CD4-positive, alpha-beta T cell treated with Interleukin-4 for 1 hour (primary cell): ENCODE data around the gene UAP1L1.
A peak's percentile ranks its signal among the peaks of the same experiment; 100 is the strongest.
"Not testable (repeated sequence)": the region's sequence is repeated elsewhere in the genome, so short reads cannot be mapped to it uniquely, and the experiment has no call there.

Source experiments
- DNase-seq, 2 donors: peaks; one replicate each; pipeline ENCODE4 v3.0.0-alpha.2; 2020 to 2022

The UAP1L1 gene

DNA sequence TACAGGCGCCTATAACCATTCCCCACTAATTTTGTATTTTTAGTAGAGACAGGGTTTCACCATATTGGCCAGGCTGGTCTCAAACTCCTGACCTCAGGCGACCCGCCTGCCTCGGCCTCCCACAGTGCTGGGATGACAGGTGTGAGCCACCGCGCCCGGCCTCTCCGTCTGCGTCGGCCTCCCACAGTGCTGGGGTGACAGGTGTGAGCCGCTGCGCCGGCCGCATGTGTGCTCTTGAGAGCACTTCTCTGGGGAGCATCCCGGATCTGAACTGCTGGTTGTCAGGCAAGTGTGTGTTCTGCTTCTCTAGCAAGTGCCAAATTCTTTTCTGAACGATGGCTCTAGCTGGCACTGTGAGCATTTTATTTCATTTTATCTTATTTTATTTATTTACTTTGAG is 19.8 kb upstream of the UAP1L1 start:
- DNase-seq = no peak

DNA sequence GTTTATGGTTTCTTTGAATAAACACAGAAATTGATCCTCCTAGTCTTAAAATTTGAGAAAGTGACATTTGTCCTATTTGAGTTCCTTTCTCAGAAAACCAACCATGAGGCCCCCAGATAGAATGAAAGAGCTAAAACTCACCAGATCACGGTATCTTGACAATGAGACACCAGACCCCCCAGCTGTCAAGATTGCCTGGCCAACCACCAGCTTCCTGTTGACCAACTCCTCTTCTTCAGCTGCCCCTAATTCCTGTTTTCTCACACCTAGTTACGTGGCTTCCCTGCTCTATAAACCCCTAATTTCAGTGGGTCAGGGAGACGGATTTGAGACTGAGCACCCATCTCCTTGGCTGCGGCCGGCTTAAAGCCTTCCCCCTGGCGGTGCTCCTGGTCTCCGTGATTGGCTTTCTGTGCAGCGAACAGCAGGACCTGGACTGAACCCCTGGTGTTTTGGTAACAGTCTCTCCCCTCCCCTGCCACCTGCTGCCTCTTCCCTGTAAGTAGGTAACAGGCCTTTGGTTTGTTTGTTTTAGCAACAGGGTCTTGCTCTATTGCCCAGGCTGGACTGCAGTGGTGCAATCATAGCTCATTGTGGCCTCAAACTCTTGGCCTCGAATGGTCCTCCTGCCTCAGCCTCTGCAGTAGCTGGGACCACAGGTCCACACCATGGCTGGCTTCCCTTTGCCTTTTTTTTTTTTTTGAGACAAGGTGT is 18.6 kb upstream of the UAP1L1 start:
- DNase-seq = no peak

DNA sequence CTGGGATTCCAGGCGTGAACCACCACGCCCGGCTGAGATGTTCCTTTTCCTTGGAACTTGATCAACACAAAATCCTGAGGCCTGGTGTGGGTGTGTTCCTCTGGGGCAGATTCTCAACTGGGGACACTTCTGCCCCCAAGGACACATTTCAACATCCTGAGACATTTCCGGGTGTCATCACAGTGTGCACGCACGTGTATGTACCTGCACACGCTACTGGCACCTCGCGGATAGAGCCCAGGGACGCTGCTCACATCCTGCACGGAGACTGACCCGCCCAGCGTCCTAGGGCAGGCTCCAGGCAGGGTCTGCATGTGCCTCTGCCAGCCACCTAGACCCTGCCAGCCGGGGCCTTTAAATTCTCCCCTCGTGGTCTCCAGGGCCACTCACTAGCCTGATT is 14.9 kb upstream of the UAP1L1 start:
- DNase-seq = no peak

DNA sequence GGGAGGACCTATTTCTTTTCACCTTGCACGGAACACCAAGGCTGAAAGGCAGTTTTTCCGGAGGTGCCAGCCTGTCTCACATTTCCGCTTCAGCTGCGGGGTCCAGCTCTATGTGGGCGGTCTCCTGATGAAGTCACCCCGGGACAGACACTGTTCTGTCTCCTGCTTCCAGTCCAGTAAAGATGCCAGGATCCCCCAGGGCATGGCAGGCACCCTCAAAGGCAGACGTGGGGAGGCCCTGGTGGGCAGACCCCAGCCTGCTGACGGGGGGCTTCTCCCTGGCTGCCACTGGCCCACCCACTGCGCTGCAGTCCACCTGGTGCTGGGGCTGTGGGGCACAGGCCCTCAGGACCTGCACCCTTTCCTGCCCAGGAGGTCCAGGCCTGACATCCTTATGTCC is 14.5 kb upstream of the UAP1L1 start:
- not testable (repeated sequence) for DNase-seq

DNA sequence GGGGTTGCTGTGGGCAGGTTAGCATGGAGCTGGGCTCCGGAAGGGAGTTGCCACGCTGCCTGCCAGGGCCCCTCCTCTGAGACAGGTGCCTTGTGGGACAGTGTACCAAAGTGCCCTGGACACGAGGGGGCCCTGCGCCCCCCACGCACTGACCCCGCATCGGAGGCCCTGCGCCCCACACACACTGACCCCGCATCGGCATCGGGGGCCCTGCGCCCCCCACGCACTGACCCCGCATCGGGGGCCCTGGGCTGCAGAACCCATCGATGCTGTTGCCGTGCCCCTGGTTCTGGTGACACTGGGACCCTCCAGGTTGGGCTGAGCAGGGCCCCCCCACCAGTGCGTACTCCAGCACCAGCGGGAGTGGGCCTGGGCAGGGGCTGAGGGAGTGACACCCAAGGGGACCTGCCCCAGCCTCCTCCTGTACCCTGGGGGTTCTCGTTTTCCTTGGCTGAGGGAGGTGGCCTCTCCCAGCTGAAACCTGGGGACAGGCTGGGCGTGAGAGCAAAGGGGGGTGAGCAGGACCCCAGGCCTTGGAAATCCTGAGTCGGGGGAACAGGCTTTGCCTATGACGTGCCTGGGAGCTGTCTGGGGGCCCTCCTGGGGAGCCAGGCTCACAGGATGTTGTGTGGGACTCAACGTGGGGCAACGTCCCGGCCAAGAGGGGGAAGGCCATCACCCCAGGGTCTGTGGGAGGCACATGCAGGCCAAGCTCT is 13.8 kb upstream of the UAP1L1 start:
- no peak for DNase-seq

DNA sequence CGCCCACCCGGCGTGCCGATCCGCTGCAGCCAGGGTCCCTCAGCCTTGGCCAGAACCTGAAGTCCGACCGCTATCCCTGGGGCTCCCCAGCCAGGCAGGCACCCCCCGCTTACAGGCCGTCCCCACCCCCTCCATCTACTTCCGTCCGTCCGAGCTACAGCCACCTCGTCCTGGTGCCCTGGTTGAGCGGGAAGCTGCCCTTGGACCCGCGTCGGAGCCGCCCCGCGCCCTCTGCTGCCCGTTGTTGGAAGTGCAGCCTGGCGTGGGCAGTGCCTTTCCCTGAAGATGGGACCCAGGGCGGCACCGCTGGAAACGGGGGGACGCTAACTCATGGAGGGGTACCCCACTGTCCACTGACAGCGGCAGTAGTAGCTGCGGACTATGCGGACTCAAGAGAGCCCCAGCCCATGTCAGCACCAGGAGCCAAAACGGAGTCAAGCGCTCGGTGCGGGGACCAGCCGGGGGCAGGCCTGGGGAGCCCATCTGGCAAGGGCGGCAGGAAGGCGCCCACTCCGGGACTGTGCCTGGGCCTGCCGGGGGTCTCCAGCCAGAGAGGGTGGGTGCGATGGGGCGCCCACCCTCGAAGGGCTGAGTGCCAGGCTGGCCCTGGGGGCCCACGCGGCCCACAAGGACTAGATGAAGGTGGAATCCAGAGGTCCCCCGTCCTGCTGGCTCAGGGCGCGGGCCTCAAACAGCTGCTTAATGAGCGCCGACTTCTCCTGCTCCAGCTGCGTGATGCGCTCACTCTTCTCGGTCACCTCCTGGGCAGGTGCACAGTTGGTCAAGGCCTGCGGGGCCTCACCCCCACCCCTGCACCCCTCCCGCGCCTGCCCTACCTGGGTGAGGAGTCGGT is 13.1 kb upstream of the UAP1L1 start:
- peak; percentile 47 to 59 for DNase-seq

DNA sequence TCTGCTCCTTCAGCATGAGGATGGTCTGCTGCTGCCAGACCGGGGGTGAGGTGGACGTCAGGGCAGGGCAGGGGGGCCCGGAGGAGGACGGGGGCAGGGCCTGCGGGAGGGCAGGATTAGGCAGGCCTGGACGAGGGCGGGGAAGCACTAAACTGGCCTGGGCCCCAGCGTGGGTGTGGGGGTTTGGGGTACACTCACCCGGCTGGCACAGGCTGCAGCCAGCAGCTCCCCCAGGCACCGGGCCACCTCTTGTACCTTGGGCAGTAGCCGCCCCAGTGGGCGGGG is 12.5 kb upstream of the UAP1L1 start:
- no peak for DNase-seq

DNA sequence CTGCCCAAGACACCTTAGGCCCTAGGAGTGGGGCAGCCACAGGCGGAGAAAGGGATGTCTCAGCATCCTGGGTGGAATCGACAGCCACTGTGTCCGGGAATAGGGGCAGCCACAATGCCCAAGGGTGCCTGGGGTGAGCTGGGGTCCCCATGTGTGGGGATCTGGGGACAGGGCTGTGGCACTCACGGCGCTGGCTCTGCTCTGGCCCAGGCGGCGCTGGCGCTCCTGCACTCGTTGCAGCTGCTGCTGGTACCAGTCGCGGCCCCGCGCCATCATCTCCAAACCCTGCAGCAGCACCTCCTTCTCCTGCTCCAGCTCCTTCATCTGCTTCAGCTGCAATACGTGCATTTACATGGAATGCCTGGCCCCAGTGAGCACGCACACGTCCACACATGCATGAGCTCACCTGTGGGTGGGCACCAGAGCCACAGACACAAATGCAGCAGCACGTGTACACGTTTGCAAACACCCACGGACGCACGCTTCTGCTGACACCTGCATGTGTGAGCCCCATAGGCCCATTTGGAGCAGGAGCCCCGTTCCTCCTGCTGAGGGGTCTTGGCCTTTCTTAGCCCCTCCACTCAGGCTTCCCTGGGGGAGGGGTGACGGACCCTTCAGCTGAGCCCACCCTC is 11.9 kb upstream of the UAP1L1 start:
- DNase-seq = no peak

DNA sequence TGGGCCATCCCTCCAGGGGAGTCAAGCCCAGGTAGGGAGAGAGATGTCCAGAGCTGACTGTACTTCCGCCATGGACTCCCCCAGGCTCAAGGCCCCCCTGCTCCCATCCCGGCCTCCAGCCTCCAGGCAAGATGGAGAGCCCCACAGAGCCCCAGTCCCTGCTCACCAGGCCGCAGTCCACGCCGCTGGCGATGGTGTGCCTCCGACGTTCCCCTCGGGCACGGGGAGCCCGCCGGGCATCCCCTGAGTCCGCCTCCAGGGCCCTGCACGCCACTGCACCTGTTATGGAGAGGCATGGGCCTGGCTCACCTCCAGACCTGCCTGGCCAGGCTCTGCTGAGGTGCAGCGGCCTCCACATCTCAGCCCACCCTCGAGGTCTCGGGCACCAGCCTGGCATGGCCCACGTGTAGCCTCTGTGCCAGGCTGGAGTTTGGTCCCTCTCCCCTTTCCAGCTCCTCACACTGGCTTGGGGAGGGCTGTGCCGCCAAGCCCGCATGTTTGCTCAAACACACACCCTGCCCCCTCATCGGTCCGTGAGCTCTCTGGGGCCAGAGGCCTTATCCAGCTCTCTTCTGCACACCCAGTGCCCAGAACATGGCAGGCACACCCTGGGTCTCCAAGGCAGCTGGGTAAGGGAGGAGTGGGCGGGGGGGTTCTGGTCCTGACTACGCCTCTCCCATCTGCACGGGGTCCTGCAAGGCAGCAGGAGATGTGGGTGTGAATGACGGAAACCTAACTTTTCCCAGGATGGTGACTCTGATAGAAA is 11.0 kb upstream of the UAP1L1 start:
- no peak for DNase-seq

DNA sequence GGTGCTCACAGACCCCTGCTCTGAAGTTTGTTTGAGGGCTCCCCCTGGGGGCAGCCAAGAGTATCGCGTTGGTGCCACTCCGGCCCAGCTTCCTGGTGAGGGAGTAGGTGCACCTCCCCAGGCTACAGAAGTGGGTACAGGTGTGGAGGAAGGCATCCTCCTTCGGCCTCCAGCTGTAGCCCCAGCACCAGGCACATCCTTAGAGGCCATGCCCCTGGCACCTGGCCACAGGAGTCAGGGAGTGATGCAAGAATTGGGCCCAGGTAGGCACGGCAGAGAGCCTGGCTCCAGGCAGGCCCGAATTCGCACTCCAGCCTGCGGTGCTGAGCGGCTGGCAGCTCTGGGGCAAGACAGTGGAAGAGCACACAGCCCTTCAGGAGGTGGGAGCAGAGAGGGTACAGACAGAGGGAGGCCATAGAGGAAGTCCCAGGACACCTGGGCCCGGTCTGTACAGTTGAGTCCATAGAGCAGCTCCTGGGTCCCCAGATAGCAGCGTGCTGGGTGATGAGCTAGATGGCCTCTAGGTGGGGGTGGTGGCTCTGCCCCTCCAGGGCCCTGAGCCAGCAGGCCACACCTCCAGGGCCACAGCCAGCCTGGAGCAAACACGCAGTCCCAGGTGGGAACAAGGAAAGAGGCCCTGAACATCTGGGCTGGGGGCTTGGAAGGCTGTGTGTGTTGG is 9.3 kb upstream of the UAP1L1 start:
- peak; percentile 92 for DNase-seq

DNA sequence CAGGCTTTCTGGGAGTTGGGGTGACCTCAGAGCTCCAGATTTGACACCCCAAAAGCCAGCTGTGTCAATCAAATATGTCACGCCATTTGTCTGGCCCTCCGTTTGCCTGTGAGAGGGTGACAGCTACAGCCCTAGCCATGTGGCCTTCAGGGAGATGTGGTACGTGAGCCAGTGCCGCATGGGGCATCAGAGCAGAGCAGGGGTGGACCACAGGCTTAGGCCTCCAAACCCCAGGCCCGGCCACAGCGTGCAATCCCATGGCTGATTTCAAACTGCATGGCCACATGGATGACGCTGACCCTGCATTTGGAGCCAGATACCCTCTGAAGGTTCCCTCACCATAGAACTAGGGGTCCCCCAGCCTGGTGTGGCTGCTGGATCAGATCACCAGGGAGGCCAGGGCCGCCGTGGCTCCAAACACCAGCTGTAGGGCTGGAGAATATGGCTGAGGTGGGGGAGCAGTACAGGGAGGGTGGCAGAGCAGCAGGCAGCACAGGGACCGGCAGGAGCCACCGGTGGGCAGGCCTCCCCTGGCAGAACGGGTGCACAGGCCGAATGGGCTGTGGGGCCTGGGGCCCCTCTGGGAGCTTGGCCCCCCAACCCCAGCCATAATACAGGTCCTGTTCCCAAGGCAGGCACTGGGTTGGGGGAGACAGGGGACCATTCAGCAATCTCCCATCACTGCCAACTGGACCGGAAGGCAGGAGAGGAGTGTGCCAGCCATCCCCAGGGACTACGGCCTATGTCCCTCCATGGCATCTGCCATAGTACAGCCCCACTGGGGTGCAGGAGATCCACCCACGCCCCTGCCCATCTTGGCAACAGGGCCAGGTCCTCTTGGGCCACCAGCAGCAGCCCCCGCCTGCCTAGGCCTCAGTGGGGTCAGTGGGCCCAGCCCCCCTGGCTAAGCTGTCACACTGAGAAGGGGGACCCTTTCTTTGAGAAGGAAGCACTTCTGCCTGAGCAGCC is 8.5 kb upstream of the UAP1L1 start:
- no peak for DNase-seq

DNA sequence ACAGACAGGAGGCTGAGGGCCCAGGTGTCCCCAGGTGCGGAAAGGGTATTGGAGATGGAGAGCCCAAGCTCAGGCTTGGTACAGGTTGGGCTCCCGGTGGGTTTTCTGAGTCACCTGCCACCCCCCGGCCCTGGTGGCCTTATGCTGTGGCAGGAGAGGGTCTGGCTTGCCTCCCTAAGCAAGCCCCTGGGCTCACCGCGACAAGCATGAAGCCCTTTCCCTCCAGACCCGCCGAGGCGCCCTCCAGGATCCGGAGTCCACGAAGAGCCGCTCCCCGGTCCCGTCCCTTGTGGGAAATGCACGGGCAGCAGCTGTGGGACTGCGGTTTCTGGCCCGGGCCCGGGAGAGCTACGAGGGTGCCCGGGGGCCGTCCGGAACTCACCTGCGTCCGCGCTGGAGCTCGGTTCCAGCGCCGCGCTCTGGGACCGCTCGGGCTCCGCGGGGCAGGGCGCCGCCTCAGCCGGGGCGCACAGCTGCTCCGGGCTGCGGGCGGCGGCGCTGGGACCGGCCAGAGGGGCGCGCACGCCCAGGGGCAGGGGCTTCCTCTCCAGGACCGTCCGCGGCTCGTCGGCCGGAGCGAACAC is 7.7 kb upstream of the UAP1L1 start:
- DNase-seq = no peak

DNA sequence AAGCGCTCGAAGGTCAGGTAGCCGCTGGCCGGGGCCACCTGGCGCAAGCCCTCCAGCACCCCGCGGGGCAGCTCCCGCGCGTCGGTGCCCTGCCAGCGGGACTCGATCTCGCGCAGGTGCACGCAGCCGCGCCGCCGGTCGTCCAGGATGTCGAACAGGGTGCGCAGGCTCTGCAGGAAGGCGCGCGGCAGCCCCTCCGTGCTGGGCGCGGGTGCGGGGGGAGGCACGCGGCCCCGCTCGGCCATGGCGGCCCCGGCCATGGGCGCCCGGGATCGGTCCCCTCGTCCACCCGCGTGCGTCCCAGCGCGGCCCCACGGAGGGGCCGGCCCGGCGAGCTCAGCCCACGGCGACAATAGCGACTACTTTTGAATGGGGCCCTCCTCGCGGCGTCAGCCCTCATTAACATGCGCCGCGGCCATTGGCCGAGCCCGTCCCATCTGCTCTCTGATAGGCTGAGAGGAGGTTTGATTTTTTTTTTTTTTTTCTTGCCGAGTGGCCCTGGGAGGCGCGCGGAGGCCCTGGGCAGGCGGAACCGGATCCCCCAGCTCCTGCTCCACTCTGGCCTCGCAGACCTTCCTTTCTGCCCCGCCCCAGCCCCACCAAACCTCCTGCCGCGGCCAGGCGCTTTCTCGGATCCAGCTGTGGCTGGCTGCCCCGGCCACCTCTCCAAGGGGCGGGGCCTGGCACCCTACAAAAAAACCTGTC is 7.0 kb upstream of the UAP1L1 start, which contains the start of gene SAPCD2:
Gene SAPCD2, minus strand, starts transcription at position 357 of the 705 bp plus-strand sequence. Its CDS starts 97 bp downstream, at position 260.
- peak; percentile 87 to 88 for DNase-seq

DNA sequence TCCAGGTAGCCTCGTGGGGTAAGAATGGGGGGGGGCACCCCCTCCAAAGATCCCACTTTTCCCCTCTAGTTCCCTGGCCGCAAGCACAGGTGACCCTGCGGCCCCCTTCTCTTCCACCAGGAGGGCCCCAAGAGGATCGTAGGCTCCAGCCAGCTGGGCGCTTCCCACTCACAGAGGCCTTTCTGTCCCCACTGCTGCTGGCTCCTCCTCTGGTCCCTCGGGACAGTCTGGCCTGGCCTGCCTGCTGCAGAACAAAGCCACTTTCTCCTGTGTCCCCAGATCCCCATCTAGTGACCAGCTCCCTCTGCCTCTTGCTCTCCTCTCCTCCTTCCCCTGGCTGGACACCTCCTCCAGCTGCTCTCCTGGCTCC is 6.4 kb upstream of the UAP1L1 start:
- no peak for DNase-seq

DNA sequence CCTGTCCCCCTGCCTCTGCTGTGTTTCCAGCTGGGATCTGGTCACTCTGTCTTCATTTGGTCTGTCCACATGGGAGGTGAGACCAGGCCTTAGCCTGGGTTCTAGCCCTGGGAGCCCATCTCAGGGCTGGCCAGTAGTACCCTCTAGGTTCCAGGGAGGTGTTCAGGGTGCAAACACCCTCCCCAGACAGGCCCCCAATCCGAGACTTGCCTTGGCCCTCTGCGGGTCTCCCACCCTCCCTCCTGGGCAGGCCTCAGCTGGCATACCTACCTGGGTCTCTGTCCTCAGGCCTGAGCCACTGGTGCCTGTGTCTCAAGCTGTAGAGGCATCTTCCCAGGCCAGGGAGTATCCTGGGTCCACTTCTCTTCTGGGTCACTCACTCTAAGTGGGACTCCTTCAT is 6.0 kb upstream of the UAP1L1 start:
- no peak for DNase-seq

DNA sequence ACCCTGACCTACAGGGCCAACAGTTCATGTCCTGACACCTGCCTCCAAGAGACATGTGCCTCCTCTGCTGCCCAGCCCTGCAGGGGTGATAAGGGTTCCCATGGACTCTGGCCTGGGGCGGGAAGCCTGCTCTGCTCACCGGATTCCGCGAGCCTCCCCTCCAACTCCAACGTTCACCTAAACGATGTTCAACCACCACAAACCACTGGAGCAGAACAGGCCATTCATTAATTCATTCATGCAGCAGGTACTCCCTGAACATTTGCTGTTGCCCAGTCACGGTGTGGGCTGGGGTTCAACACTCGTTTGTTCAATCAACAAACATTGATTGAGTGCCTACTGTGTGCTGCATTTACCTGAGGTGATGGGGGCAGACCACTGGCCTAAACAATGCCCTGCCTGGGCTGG is 3.3 kb upstream of the UAP1L1 start:
- DNase-seq = no peak

DNA sequence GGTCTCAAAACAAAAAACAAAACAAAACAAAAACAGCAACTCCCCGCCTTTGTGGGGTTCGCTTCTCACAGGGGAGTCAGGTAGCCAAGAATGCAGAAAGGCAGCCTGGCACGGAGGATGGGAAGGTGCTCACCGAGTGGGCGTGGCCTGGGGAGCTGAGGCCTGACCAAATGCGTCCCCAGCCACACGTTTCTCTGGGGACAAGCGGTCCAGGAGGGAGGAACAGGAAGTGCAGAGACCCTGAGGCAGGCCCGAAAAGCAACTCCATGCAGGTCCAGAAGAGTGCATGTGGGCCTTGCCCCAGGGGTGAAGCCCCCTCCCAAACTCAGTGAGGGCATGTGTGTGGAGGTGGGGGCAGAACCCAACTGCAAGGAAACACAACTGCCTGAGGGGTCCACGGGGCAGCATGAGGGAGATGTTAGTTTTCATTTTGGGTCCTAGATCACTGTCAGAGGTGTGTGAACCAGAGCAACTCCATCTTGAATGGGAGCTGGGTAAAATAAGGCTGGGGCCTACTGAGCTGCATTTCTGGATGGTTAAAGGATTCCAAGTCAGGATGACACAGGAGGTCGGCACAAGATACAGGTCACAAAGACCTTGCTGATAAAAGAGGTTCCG is 2.6 kb upstream of the UAP1L1 start:
- no peak for DNase-seq

DNA sequence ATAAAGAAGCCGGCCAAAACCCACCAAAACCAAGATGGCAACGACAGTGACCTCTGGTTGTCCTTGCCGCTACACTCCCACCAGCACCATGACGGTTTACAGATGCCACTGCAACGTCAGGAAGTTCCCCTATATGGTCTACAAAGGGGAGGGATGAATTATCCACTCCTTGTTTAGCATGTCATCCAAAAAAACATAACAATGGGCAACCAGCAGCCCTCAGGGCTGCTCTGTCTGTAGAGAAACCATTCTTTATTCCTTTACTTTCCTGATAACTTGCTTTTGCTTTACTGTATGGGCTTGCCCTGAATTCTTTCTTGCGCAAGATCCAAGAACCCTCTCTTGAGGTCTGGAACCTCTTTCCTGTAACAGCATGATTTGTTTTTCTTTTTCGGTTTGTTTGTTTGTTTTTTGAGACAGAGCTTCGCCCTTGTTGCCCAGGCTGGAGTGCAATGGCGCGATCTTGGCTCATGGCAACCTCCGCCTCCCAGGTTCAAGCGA is 2.0 kb upstream of the UAP1L1 start:
- no peak for DNase-seq

DNA sequence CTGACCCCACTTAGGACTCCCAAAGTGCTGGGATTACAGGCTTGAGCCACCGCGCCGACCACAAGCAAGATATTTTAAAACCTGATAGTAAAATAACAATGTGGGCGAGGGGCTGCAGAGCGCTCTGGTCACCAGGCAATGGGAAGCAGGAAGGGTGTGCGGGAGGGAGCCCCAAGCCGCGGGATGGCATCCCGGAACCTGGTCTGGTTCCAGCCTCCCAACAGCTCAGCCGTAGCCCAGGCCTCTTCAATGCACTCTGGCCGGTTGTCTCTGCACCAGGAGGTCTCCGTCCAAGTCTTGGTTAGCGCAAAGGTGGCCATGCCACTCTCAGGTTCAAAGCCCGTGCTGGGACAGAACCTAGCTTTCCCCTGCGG is 694 bp upstream of the UAP1L1 start:
- DNase-seq = no peak
